ENCODE results near the gene ATP10B.

Gene ATP10B

DNA sequence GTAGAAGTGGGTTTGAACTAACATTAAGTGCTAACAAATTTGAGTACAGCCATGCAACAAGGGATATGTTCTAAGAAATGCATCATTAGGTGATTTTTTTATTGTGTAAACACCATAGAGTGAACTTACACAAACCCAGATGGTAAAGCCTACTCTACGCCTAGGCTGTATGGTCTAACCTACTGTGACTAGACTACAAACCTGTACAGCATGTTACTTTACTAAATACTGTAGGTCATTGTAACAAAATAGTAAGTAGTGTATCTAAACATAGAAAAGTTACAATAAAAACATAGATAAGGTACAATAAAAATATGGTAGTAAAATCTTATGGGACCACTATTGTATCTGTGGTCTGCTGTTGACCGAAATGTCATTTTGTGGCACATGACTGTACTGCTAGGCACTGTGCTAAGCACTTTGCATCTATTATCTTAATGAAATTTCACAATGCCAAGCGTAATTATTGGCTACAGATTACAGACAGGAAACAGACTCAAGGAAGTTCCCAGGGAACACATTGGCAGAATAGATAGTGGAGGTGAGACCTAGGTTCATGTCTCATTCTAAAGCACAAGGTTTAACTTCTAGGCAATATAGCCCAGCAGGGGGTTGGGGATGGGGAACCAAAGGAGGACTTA is 62.7 kb downstream of the ATP10B start:
- H3K79me2 ChIP-seq (ENCODE audit: insufficient read depth, low read length): no peaks in the 10 kb centered on the region
- no peak overlapping the region for H3K4me3 ChIP-seq (ENCODE audit: insufficient read depth, low read length, poor library complexity, severe bottlenecking)
- no peaks in the 10 kb centered on the region for H3K9me3 ChIP-seq (ENCODE audit: insufficient read depth, low read length)
- H3K9ac ChIP-seq (ENCODE audit: low read length): no peak overlapping the region
- no peaks in the 10 kb centered on the region for H3K27me3 ChIP-seq (ENCODE audit: low read length)
- H3K4me2 ChIP-seq (ENCODE audit: low read depth, low read length, poor library complexity, severe bottlenecking): no peak overlapping the region
- TF ChIP-seq EZH2phosphoT487 (conservative IDR thresholded peaks at IDR 0.05; ENCODE audit: low read length): no peak
- TF ChIP-seq, protein P1, sequence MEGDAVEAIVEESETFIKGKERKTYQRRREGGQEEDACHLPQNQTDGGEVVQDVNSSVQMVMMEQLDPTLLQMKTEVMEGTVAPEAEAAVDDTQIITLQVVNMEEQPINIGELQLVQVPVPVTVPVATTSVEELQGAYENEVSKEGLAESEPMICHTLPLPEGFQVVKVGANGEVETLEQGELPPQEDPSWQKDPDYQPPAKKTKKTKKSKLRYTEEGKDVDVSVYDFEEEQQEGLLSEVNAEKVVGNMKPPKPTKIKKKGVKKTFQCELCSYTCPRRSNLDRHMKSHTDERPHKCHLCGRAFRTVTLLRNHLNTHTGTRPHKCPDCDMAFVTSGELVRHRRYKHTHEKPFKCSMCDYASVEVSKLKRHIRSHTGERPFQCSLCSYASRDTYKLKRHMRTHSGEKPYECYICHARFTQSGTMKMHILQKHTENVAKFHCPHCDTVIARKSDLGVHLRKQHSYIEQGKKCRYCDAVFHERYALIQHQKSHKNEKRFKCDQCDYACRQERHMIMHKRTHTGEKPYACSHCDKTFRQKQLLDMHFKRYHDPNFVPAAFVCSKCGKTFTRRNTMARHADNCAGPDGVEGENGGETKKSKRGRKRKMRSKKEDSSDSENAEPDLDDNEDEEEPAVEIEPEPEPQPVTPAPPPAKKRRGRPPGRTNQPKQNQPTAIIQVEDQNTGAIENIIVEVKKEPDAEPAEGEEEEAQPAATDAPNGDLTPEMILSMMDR (IDR thresholded peaks at IDR 0.05; ENCODE audit: insufficient read depth, low read length, poor library complexity, severe bottlenecking): no peak
- H3K9me2 ChIP-seq (replicated peaks; ENCODE audit: insufficient read depth, low read length): no peaks in the 10 kb centered on the region
- no peaks in the 10 kb centered on the region for H3K36me3 ChIP-seq (ENCODE audit: low read length)
- H2AFZ ChIP-seq (ENCODE audit: low read depth, low read length, severe bottlenecking): no peak overlapping the region
- H4K20me1 ChIP-seq (ENCODE audit: low read depth, low read length): no peaks in the 10 kb centered on the region
- H3F3A ChIP-seq (ENCODE audit: insufficient read depth): no peaks in the 10 kb centered on the region
- H3K27ac ChIP-seq (ENCODE audit: low read depth, low read length): no peak overlapping the region

- H3F3A ChIP-seq (ENCODE audit: insufficient read depth): no peaks in the 10 kb centered on the region
- H4K20me1 ChIP-seq (ENCODE audit: low read depth, low read length): no peaks in the 10 kb centered on the region
- H3K4me2 ChIP-seq (ENCODE audit: low read depth, low read length, poor library complexity, severe bottlenecking): no peak overlapping the region
- H3K79me2 ChIP-seq (ENCODE audit: insufficient read depth, low read length): no peaks in the 10 kb centered on the region
- no peaks in the 10 kb centered on the region for H3K36me3 ChIP-seq (ENCODE audit: low read length)
- H3K9me3 ChIP-seq (ENCODE audit: insufficient read depth, low read length): no peaks in the 10 kb centered on the region
- H2AFZ ChIP-seq (ENCODE audit: low read depth, low read length, severe bottlenecking): no peak overlapping the region
- H3K4me3 ChIP-seq (ENCODE audit: insufficient read depth, low read length, poor library complexity, severe bottlenecking): no peak overlapping the region
- H3K9ac ChIP-seq (ENCODE audit: low read length): no peak overlapping the region
- H3K27me3 ChIP-seq (ENCODE audit: low read length): no peaks in the 10 kb centered on the region
- no peaks in the 10 kb centered on the region for H3K9me2 ChIP-seq (replicated peaks; ENCODE audit: insufficient read depth, low read length)
- TF ChIP-seq EZH2phosphoT487 (conservative IDR thresholded peaks at IDR 0.05; ENCODE audit: low read length): no peak
- TF ChIP-seq, protein P1 (IDR thresholded peaks at IDR 0.05; ENCODE audit: insufficient read depth, low read length, poor library complexity, severe bottlenecking): no peak
- no peak overlapping the region for H3K27ac ChIP-seq (ENCODE audit: low read depth, low read length)
Measured at GRCh38 chr5:160788102-160788660, 63.8 kb downstream of the ATP10B start.

DNA sequence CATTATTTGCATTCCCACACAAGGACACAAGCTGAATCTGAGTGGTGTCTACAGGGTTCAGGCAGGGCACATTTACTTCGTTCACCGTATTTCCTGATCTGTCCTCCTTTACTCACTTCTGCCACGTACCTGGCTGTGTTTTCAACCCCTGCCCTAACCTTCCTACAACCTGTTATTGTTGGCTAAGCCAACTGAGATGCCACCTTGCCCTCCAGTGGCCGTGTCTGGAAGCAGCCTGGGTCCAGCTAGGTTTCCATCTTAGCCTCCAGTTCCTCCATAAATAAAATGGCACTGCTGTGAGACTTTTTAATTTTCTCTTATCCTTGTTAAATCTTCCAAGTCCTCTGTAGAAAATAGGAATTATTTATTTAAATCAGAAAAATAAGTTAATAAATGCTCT is 64.8 kb downstream of the ATP10B start:
- no peaks in the 10 kb centered on the region for H3K27me3 ChIP-seq (ENCODE audit: low read length)
- TF ChIP-seq EZH2phosphoT487 (conservative IDR thresholded peaks at IDR 0.05; ENCODE audit: low read length): no peak
- TF ChIP-seq, protein P1 (IDR thresholded peaks at IDR 0.05; ENCODE audit: insufficient read depth, low read length, poor library complexity, severe bottlenecking): peak; percentile 25
- no peak overlapping the region for H3K27ac ChIP-seq (ENCODE audit: low read depth, low read length)
- no peaks in the 10 kb centered on the region for H3K9me2 ChIP-seq (replicated peaks; ENCODE audit: insufficient read depth, low read length)
- H3K9ac ChIP-seq (ENCODE audit: low read length): no peak overlapping the region
- no peaks in the 10 kb centered on the region for H3K9me3 ChIP-seq (ENCODE audit: insufficient read depth, low read length)
- H2AFZ ChIP-seq (ENCODE audit: low read depth, low read length, severe bottlenecking): no peak overlapping the region
- H3K79me2 ChIP-seq (ENCODE audit: insufficient read depth, low read length): no peaks in the 10 kb centered on the region
- H3K36me3 ChIP-seq (ENCODE audit: low read length): no peaks in the 10 kb centered on the region
- no peaks in the 10 kb centered on the region for H3F3A ChIP-seq (ENCODE audit: insufficient read depth)
- no peak overlapping the region for H3K4me2 ChIP-seq (ENCODE audit: low read depth, low read length, poor library complexity, severe bottlenecking)
- no peak overlapping the region for H3K4me3 ChIP-seq (ENCODE audit: insufficient read depth, low read length, poor library complexity, severe bottlenecking)
- no peaks in the 10 kb centered on the region for H4K20me1 ChIP-seq (ENCODE audit: low read depth, low read length)
